CD8-positive, alpha-beta memory T cell (primary cell): ENCODE data around the gene TMEM266. TPM values are rescaled to one million over a fixed set of nuclear protein-coding genes. Genes with fewer than 3 reads are reported as not detected.

Source experiments
- CTCF ChIA-PET: fragments of 350-600 bp; sonication (Branson Sonifier 250); formaldehyde crosslinking; loops from one replicate; lab custom pipeline; 2021; ENCODE audit warnings: antibody characterized with exemption; lab: Charles Lee
- POLR2A ChIA-PET: fragments of 350-600 bp; sonication (Branson Sonifier 250); formaldehyde crosslinking; loops from one replicate; lab custom pipeline; 2021; ENCODE audit warnings: antibody characterized with exemption; lab: Charles Lee
- DNase-seq, 5 donors: peaks; one replicate each; pipeline versions ENCODE4 v3.0.0 to v3.0.0-alpha.2; 2020 to 2022; ENCODE audit warnings: mixed read lengths in 1 of 5
- H3K27ac ChIP-seq: one replicate; pipeline ENCODE4 v1.7.0; 2013; ENCODE audit warnings: low read depth, mild to moderate bottlenecking, low read length, moderate library complexity
- H3K27me3 ChIP-seq: 2 replicates; pipeline ENCODE4 v1.7.0; 2013; ENCODE audit warnings: low read length, mild to moderate bottlenecking; ENCODE audit not compliant: insufficient read depth, poor library complexity, severe bottlenecking
- H3K36me3 ChIP-seq: 2 replicates; pipeline ENCODE4 v1.7.0; 2013; ENCODE audit warnings: mild to moderate bottlenecking, low read length, moderate library complexity; ENCODE audit not compliant: insufficient read depth
- H3K4me1 ChIP-seq: 2 replicates; pipeline ENCODE4 v1.7.0; 2013; ENCODE audit warnings: mild to moderate bottlenecking, low read length, moderate library complexity; ENCODE audit not compliant: insufficient read depth
- H3K4me3 ChIP-seq: 2 replicates; pipeline ENCODE4 v1.7.0; 2013; ENCODE audit warnings: mild to moderate bottlenecking, low read length
- H3K9me3 ChIP-seq: 2 replicates; pipeline ENCODE4 v1.7.0; 2013; ENCODE audit warnings: mild to moderate bottlenecking, low read length
- H3K27ac Mint-ChIP-seq, 8 donors: one replicate each; pipeline ENCODE4 v1.8.0; 2020 to 2021; ENCODE audit warnings: mixed read lengths in 8 of 8, mild to moderate bottlenecking in 6 of 8, inconsistent platforms in 3 of 8, moderate library complexity in 3 of 8
- H3K27me3 Mint-ChIP-seq, 2 donors: one replicate each; pipeline ENCODE4 v1.8.0; 2020 to 2021; ENCODE audit warnings: mixed read lengths in 2 of 2, mild to moderate bottlenecking in 1 of 2, moderate library complexity in 1 of 2
- H3K36me3 Mint-ChIP-seq, 3 donors: one replicate each; pipeline ENCODE4 v1.8.0; 2020 to 2021; ENCODE audit warnings: mixed read lengths in 3 of 3, inconsistent platforms in 1 of 3, mild to moderate bottlenecking in 1 of 3
- H3K4me1 Mint-ChIP-seq, 3 donors: one replicate each; pipeline ENCODE4 v1.8.0; 2020 to 2021; ENCODE audit warnings: mixed read lengths in 3 of 3, inconsistent platforms in 1 of 3, mild to moderate bottlenecking in 1 of 3
- H3K4me3 Mint-ChIP-seq, 7 donors: one replicate each; pipeline ENCODE4 v1.8.0; 2020 to 2021; ENCODE audit warnings: mixed read lengths in 7 of 7, mild to moderate bottlenecking in 6 of 7, moderate library complexity in 4 of 7, inconsistent platforms in 2 of 7
- H3K9me3 Mint-ChIP-seq, 5 donors: one replicate each; pipeline ENCODE4 v1.8.0; 2020 to 2022; ENCODE audit warnings: mixed read lengths in 5 of 5, mild to moderate bottlenecking in 3 of 5, moderate library complexity in 2 of 5, inconsistent platforms in 1 of 5
- polyA plus RNA-seq: library from polyadenylated mRNA; unstranded; fragments of 300-500 nt; fragmentation: Illumina TruSeq; gene quantifications from one replicate; pipeline ENCODE4 v1.2.3, GENCODE V29; 2021
- total RNA-seq, 2 experiments: library from RNA; stranded (reverse); gene quantifications; one replicate each; pipeline ENCODE4 v1.2.3, GENCODE V29; 2021

Gene TMEM266
- total and polyA plus RNA-seq, 3 experiments from 2014 or later: 0.11 TPM; not detected in 1

GRCh38 chr15:76208084-76208785, 148.4 kb downstream of the TMEM266 start:
- H3K27me3 ChIP-seq: no peaks in the 10 kb centered on the region
- H3K36me3 Mint-ChIP-seq: peaks cover 0 to 51% (median 3%) of the 10 kb centered on the region in 3 donors
- CTCF ChIA-PET: interaction anchor here (1.1 kb wide), 1 partner anchor 8 kb away, joined by 3 read pairs; no protein-coding TSS in a partner anchor
- no peaks in the 10 kb centered on the region for H3K27me3 Mint-ChIP-seq
- H3K4me3 Mint-ChIP-seq: no peak overlapping the region
- H3K27ac Mint-ChIP-seq: peak overlapping the region in 1 of 8 donors; percentile 58
- POLR2A ChIA-PET: no interaction called here
- no peaks in the 10 kb centered on the region for H3K4me1 Mint-ChIP-seq
- no peak overlapping the region for H3K4me3 ChIP-seq
- H3K36me3 ChIP-seq: peaks cover 3% of the 10 kb centered on the region
- no peak overlapping the region for H3K27ac ChIP-seq
- no peaks in the 10 kb centered on the region for H3K9me3 ChIP-seq
- no peaks in the 10 kb centered on the region for H3K9me3 Mint-ChIP-seq
- no peaks in the 10 kb centered on the region for H3K4me1 ChIP-seq
- no peak for DNase-seq

- POLR2A ChIA-PET: no interaction called here
- no peaks in the 10 kb centered on the region for H3K4me1 ChIP-seq
- H3K27ac Mint-ChIP-seq: peak overlapping the region in 1 of 8 donors; percentile 42
- no peaks in the 10 kb centered on the region for H3K27me3 Mint-ChIP-seq
- no peak for DNase-seq
- H3K9me3 ChIP-seq: no peaks in the 10 kb centered on the region
- no peaks in the 10 kb centered on the region for H3K4me1 Mint-ChIP-seq
- H3K9me3 Mint-ChIP-seq: no peaks in the 10 kb centered on the region
- H3K36me3 Mint-ChIP-seq: peaks cover 0 to 48% (median 3%) of the 10 kb centered on the region in 3 donors
- H3K36me3 ChIP-seq: peaks cover 8% of the 10 kb centered on the region
- CTCF ChIA-PET: no interaction called here
- no peak overlapping the region for H3K4me3 Mint-ChIP-seq
- H3K27me3 ChIP-seq: no peaks in the 10 kb centered on the region
- no peak overlapping the region for H3K4me3 ChIP-seq
- H3K27ac ChIP-seq: no peak overlapping the region
Observed at GRCh38 chr15:76208786-76209424, 149.1 kb downstream of the TMEM266 start.

- Histone ChIP-seq H3K4me3 (no peak overlapping the region), H3K9me3 (no peaks in the 10 kb centered on the region), H3K4me1 (no peaks in the 10 kb centered on the region), H3K27ac (no peak overlapping the region), H3K36me3 (peaks cover 14% of the 10 kb centered on the region), H3K27me3 (no peaks in the 10 kb centered on the region)
- H3K4me1 Mint-ChIP-seq: no peaks in the 10 kb centered on the region
- no peak for DNase-seq
- no peaks in the 10 kb centered on the region for H3K27me3 Mint-ChIP-seq
- peaks cover 0 to 53% (median 3%) of the 10 kb centered on the region in 3 donors for H3K36me3 Mint-ChIP-seq
- POLR2A ChIA-PET: no interaction called here
- no peak overlapping the region for H3K4me3 Mint-ChIP-seq
- CTCF ChIA-PET: no interaction called here
- H3K9me3 Mint-ChIP-seq: no peaks in the 10 kb centered on the region
- H3K27ac Mint-ChIP-seq: peak overlapping the region in 1 of 8 donors; percentile 75
Observed at GRCh38 chr15:76209523-76209922, 149.7 kb downstream of the TMEM266 start.

- H3K27me3 Mint-ChIP-seq: no peaks in the 10 kb centered on the region
- H3K4me1 Mint-ChIP-seq: no peaks in the 10 kb centered on the region
- Histone ChIP-seq H3K36me3 (peaks cover 17% of the 10 kb centered on the region), H3K4me1 (no peaks in the 10 kb centered on the region), H3K9me3 (no peaks in the 10 kb centered on the region), H3K4me3 (no peak overlapping the region), H3K27me3 (no peaks in the 10 kb centered on the region), H3K27ac (no peak overlapping the region)
- POLR2A ChIA-PET: no interaction called here
- no peak for DNase-seq
- CTCF ChIA-PET: no interaction called here
- H3K4me3 Mint-ChIP-seq: no peak overlapping the region
- peaks cover 0 to 56% (median 3%) of the 10 kb centered on the region in 3 donors for H3K36me3 Mint-ChIP-seq
- H3K9me3 Mint-ChIP-seq: no peaks in the 10 kb centered on the region
- H3K27ac Mint-ChIP-seq: peak overlapping the region in 3 of 8 donors; percentile 29 to 55 (median 50)
Observed at GRCh38 chr15:76209942-76210341, 150.2 kb downstream of the TMEM266 start.

DNA sequence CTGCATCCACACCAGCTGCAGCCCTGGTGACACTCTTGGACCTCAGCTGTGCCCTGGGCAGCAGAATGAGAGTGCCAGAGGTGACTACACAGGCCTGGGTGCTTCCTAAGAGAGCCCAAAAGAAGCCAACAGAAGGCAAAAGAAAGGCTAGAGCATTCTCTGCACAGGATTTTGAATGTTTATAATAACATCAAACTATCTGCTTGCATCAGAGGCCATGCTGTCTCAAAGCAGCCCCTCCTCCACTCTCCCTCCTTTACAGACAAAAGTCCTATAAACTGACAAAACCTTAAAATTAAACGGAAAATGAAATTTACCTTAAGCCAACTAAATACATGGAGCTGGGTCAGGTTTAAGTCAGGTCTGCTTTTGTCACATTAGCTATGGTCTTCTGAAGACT, 155.8 kb downstream of the TMEM266 start:
- CTCF ChIA-PET: interaction anchor here (0.9 kb wide), 1 partner anchor 8 kb away, joined by 3 read pairs; no protein-coding TSS in a partner anchor

GRCh38 chr15:76217029-76217881, 157.5 kb downstream of the TMEM266 start:
- ChIA-PET CTCF (no interaction called here), POLR2A (no interaction called here)
- Mint-ChIP-seq H3K36me3 (peaks cover 15 to 59% (median 26%) of the 10 kb centered on the region in 3 donors), H3K9me3 (no peaks in the 10 kb centered on the region), H3K4me1 (peaks cover 8 to 17% (median 11%) of the 10 kb centered on the region in 3 donors), H3K27me3 (no peaks in the 10 kb centered on the region), H3K27ac (peak overlapping the region in 5 of 8 donors; percentile 14 to 71 (median 29)), H3K4me3 (no peak overlapping the region)
- no peaks in the 10 kb centered on the region for H3K27me3 ChIP-seq
- H3K9me3 ChIP-seq: no peaks in the 10 kb centered on the region
- H3K36me3 ChIP-seq: peaks cover 24% of the 10 kb centered on the region
- no peak overlapping the region for H3K27ac ChIP-seq
- no peak overlapping the region for H3K4me3 ChIP-seq
- H3K4me1 ChIP-seq: no peaks in the 10 kb centered on the region
- DNase-seq: no peak

More for the DNA sequence above, 155.8 kb downstream of the TMEM266 start:
- H3K4me3 ChIP-seq: no peak overlapping the region
- Mint-ChIP-seq H3K9me3 (no peaks in the 10 kb centered on the region), H3K36me3 (peaks cover 14 to 65% (median 22%) of the 10 kb centered on the region in 3 donors), H3K4me3 (no peak overlapping the region), H3K4me1 (peaks cover 7 to 17% (median 11%) of the 10 kb centered on the region in 3 donors), H3K27ac (no peak overlapping the region), H3K27me3 (no peaks in the 10 kb centered on the region)
- no peak for DNase-seq
- H3K27me3 ChIP-seq: no peaks in the 10 kb centered on the region
- H3K36me3 ChIP-seq: peaks cover 27% of the 10 kb centered on the region
- POLR2A ChIA-PET: no interaction called here
- no peaks in the 10 kb centered on the region for H3K4me1 ChIP-seq
- no peak overlapping the region for H3K27ac ChIP-seq
- no peaks in the 10 kb centered on the region for H3K9me3 ChIP-seq

GRCh38 chr15:76217882-76218217, 158.1 kb downstream of the TMEM266 start:
- no peak overlapping the region for H3K27ac ChIP-seq
- H3K27me3 Mint-ChIP-seq: no peaks in the 10 kb centered on the region
- H3K36me3 ChIP-seq: peaks cover 23% of the 10 kb centered on the region
- no peaks in the 10 kb centered on the region for H3K27me3 ChIP-seq
- ChIA-PET CTCF (no interaction called here), POLR2A (no interaction called here)
- no peak for DNase-seq
- H3K4me3 Mint-ChIP-seq: no peak overlapping the region
- peaks cover 10 to 17% (median 11%) of the 10 kb centered on the region in 3 donors for H3K4me1 Mint-ChIP-seq
- peaks cover 15 to 63% (median 27%) of the 10 kb centered on the region in 3 donors for H3K36me3 Mint-ChIP-seq
- H3K9me3 ChIP-seq: no peaks in the 10 kb centered on the region
- no peak overlapping the region for H3K27ac Mint-ChIP-seq
- H3K4me3 ChIP-seq: no peak overlapping the region
- H3K9me3 Mint-ChIP-seq: no peaks in the 10 kb centered on the region
- H3K4me1 ChIP-seq: no peaks in the 10 kb centered on the region
